ENCODE data around the gene CACNG6. TPM values are rescaled to one million over a fixed set of nuclear protein-coding genes. Genes with fewer than 3 reads are reported as not detected.

Gene CACNG6
- total and polyA plus RNA-seq, 2 of the 13 experiments (the other 11 are each of a cell fraction or from before 2014, with no cell fraction given): not detected

- TF ChIP-seq ZHX2 (IDR thresholded peaks at IDR 0.05; ENCODE audit: low read depth): no peak
- no peak for TF ChIP-seq ZHX2 (CRISPR knock-in tag; IDR thresholded peaks at IDR 0.05; ENCODE audit: borderline replicate concordance)
- no peak for TF ChIP-seq ZNF574 (CRISPR knock-in tag; IDR thresholded peaks at IDR 0.05)
- TF ChIP-seq ZNF275 (CRISPR knock-in tag; IDR thresholded peaks at IDR 0.05; ENCODE audit: borderline replicate concordance): no peak
- TF ChIP-seq HIVEP1 (CRISPR knock-in tag; IDR thresholded peaks at IDR 0.05): no peak
Observed at GRCh38 chr19:53958823-53959757, 32.3 kb upstream of the CACNG6 start (continued).

Data from HepG2 (cell line).